Breast epithelium (tissue), 4 donors: Measurements from ENCODE around the gene AFF3. TPM values are rescaled to one million over a fixed set of nuclear protein-coding genes. Genes with fewer than 3 reads are reported as not detected.
"Not testable (repeated sequence)": the region's sequence is repeated elsewhere in the genome, so short reads cannot be mapped to it uniquely, and the experiment has no call there.

Source experiments
- DNase-seq, 2 donors: peaks; one replicate each; pipeline ENCODE4 v3.0.0-alpha.2; 2019; ENCODE audit warnings: low spot score in 2 of 2
- H3K27ac ChIP-seq, 2 donors: fragments of 200-600 bp; sonication (generic) in 1 of 2; one replicate each; pipeline ENCODE4 v1.5.1; 2016 to 2019; ENCODE audit warnings: mild to moderate bottlenecking in 1 of 2
- H3K27me3 ChIP-seq, 2 donors: fragments of 200-600 bp; sonication (generic) in 1 of 2; one replicate each; pipeline versions ENCODE4 v1.5.1 to v1.6.0; 2017 to 2019; ENCODE audit warnings: control low read depth in 1 of 2, mild to moderate bottlenecking in 1 of 2
- H3K36me3 ChIP-seq: fragments of 200-600 bp; one replicate; pipeline ENCODE4 v1.5.1; 2019
- H3K4me1 ChIP-seq, 2 donors: fragments of 200-600 bp; sonication (generic); one replicate each; pipeline ENCODE4 v1.5.1; 2016 to 2019; ENCODE audit warnings: control low read depth in 1 of 2
- H3K4me3 ChIP-seq, 3 donors: fragments of 200-600 bp; sonication (generic); 1 replicate in 2 of 3; 2 replicates in 1 of 3; pipeline ENCODE4 v1.5.1; 2016 to 2019; ENCODE audit warnings: mild to moderate bottlenecking in 3 of 3, moderate library complexity in 2 of 3
- H3K9me3 ChIP-seq, 2 donors: fragments of 200-600 bp; sonication (generic) in 1 of 2; one replicate each; pipeline ENCODE4 v1.5.1; 2016 to 2019; ENCODE audit warnings: control low read depth in 1 of 2
- CTCF ChIP-seq, 3 donors: fragments of 450-650 bp; IDR thresholded peaks; one replicate each; pipeline ENCODE4 v1.5.1; 2016 to 2017; ENCODE audit warnings: antibody characterized with exemption in 3 of 3, mild to moderate bottlenecking in 3 of 3, moderate library complexity in 3 of 3
- POLR2A ChIP-seq: fragments of 450-650 bp; IDR thresholded peaks from one replicate; pipeline ENCODE4 v1.6.1; 2016; ENCODE audit warnings: antibody characterized with exemption, mild to moderate bottlenecking, moderate library complexity
- POLR2AphosphoS5 ChIP-seq, 3 donors: sonication (generic); formaldehyde crosslinking; IDR thresholded peaks; one replicate each; pipeline ENCODE4 v1.6.1; 2017; ENCODE audit warnings: antibody characterized with exemption in 3 of 3
- intact Hi-C: fragments of 100-400 bp; cut with DNase I; formaldehyde crosslinking; loops from one replicate; pipeline ENCODE4 v1.15.1; 2023; ENCODE audit warnings: low total_unique reads
- total RNA-seq, 3 donors: library from RNA; depleted of rRNA; stranded (reverse); fragments of >200 nt; gene quantifications; one replicate each; pipeline ENCODE4 v1.1.0, GENCODE V29; 2016

AFF3 gene
- total RNA-seq, 3 donors from 2014 or later: 8.2 to 116 (median 63.6) TPM

DNA sequence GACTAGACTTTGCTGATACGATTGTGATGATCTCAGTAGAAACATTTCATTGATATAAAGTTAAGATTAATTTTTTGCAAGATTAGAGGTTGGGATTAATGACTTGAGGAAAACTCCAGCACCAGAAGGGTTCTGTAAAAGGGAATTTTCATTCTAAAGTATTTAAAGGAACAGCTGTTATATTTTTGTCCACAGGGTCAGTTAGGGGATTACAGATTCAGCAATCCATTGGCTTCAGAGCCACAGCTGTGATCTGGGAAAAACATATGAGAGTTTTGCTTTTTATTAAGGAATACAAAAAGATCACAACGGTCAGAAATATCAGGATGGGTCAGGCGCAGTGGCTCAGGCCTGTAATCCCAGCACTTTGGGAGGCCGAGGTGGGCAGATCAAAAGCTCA is 633.0 kb downstream of the AFF3 start:
- no peak for DNase-seq
- no peaks in the 10 kb centered on the region for H3K4me1 ChIP-seq
- intact Hi-C loops: no loop called here
- TF ChIP-seq POLR2A: no peak
- TF ChIP-seq CTCF (IDR thresholded peaks at IDR 0.05): no peak
- TF ChIP-seq POLR2AphosphoS5 (IDR thresholded peaks at IDR 0.05): no peak
- H3K27ac ChIP-seq: no peak overlapping the region
- H3K4me3 ChIP-seq: no peak overlapping the region
- H3K9me3 ChIP-seq: no peaks in the 10 kb centered on the region
- no peaks in the 10 kb centered on the region for H3K36me3 ChIP-seq
- H3K27me3 ChIP-seq: no peaks in the 10 kb centered on the region

DNA sequence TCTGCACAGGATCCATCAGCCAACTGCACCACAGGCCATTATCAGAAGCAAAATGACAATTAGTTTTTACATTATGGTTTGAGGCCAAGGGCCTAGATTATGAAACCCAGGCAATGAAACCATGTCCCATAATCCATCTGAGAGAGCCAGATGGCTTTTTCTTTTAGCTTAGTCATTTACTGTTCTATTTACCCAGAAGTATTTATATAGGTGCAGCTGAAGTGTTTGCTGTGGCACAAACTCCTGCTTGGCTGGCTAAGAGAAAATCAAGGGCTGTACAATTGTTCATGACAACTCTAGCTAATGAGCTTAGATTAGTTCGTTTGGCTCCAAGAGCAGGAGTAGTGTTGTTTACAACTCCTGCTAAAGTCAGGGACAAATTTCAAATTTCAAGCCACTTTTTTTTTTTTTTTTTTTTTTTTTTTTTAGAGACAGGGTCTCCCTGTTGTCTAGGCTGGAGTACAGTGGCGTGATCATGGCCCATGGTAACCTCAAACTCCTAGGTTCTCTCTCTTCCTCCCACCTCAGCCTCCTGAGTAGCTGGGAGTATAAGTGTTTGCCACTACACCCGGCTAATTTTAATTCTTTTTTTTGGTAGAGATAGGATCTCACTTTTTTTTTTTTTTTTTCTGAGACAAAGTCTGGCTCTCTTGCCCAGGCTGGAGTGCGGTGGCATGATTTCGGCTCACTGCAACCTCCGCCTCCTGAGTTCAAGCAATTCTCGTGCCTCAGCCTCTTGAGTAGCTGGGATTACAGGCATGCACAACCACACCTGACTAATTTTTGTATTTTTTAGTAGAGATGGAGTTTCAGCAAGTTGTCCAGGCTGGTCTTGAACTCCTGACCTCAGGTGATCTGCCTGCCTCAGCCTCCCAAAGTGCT is 634.2 kb downstream of the AFF3 start:
- Histone ChIP-seq H3K4me1 (no peaks in the 10 kb centered on the region), H3K27me3 (no peaks in the 10 kb centered on the region), H3K9me3 (no peaks in the 10 kb centered on the region), H3K4me3 (no peak overlapping the region), H3K27ac (no peak overlapping the region), H3K36me3 (no peaks in the 10 kb centered on the region)
- intact Hi-C loops: no loop called here
- no peak for DNase-seq
- TF ChIP-seq POLR2A (no peak), CTCF (IDR thresholded peaks at IDR 0.05) (no peak), POLR2AphosphoS5 (IDR thresholded peaks at IDR 0.05) (no peak)

DNA sequence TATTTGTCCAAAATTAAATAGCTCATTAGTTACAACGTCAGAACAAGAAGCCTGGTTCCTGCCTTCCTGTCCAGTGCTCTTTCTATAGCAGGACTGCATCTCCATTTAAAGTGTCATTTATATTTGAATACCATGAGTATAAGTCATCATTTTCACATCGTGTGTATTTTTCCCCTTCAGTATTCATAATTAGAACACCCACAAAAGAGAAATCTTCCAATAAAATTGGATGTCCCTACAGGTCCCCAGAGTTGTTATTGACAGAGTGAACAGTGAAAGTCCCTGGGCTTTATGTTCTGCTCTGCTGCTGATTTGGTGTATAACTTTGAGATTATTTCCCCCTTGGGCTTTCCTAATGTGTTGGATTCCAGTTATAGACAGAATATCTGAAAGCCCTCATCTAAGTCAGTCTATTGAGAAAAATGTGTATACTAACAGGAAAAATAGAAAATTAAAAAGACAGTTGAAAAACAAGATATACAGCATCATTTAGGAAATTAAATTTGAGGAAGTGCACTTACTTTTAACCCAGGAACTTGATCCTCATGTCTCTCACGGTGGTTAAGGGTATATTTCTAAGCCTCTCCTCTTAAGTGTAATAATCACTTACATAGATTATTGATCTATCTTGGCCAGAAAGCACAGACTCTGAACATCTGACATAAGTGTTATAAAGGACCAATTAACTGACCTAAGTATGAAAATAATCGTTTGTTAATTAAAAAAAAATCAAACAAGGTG is 637.4 kb downstream of the AFF3 start:
- no peaks in the 10 kb centered on the region for H3K36me3 ChIP-seq
- no peaks in the 10 kb centered on the region for H3K4me1 ChIP-seq
- no peak overlapping the region for H3K4me3 ChIP-seq
- no peaks in the 10 kb centered on the region for H3K9me3 ChIP-seq
- intact Hi-C loops: no loop called here
- TF ChIP-seq POLR2A (no peak), POLR2AphosphoS5 (IDR thresholded peaks at IDR 0.05) (no peak), CTCF (IDR thresholded peaks at IDR 0.05) (no peak)
- H3K27ac ChIP-seq: no peak overlapping the region
- no peak for DNase-seq
- H3K27me3 ChIP-seq: no peaks in the 10 kb centered on the region

DNA sequence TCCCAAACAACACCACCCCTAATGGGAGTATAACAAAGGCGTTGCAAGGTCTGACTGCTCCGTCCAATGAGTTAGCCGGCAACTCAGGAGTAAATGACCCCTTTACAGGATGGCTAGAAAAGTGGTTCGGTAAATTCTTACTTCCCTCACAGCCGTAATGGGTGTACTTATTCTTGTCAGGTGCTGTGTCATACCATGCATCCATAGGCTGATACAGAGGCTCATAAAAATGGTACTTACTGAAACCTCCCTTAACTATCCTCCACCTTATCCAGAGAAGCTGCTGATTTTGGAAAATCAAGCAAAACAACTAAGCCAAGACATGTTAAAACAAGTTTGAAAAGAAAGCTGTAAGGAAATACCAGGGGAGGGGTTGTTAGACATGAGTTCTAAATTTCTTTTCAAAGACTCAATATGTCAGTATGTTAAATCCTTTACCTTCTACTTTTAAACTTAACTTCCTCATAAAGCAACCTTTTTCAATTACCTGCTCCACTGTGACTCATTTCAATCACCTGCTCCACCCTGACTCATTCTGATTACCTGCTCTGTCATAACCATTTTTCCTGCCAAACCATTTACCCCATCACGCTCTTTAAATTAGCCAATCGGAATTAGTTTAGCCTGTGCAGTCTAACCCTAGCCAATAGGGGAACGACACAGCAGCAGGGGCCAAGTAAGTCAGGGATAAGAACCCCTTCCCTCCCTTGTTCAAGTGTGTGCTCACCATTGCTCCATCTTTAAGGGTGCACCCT is 638.6 kb downstream of the AFF3 start:
- H3K27ac ChIP-seq, H3K9me3 ChIP-seq: not testable (repeated sequence)

DNA sequence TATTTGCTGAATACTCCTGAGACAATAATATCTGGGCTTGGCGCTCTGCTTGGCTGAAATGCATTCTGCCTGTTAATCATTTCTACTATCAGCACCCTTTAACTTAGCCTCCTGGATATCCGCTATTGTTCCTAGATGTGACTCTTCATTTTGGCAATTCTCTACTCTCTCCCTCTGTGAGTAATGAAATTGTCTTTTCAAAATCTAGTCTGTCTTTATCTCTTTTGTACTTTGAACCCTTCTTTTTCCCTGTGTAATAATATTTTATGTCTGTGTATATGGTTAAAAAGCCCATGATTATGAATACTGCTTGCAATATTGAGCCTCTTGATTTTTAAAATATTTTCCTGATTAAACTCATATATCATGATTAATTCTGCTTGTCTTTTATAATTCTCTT is 646.4 kb downstream of the AFF3 start:
- Histone ChIP-seq H3K4me1 (no peaks in the 10 kb centered on the region), H3K27ac (no peak overlapping the region), H3K9me3 (no peaks in the 10 kb centered on the region), H3K27me3 (no peaks in the 10 kb centered on the region), H3K36me3 (no peaks in the 10 kb centered on the region), H3K4me3 (no peak overlapping the region)
- no peak for TF ChIP-seq POLR2AphosphoS5 (IDR thresholded peaks at IDR 0.05)
- TF ChIP-seq POLR2A: no peak
- TF ChIP-seq CTCF (IDR thresholded peaks at IDR 0.05): no peak
- no peak for DNase-seq
- intact Hi-C loops: no loop called here

More for the DNA sequence above, 638.6 kb downstream of the AFF3 start:
- intact Hi-C loops, H3K4me1 ChIP-seq, H3K27me3 ChIP-seq, H3K36me3 ChIP-seq, H3K4me3 ChIP-seq, DNase-seq: not testable (repeated sequence)

Other genes with a start within 250 kb of the AFF3 start
- 10 to 100 TPM in 2 of 3 donors, 1 to 10 TPM in 1; 5.1 to 24.9 (median 19.9) TPM for gene LONRF2, start 179.9 kb upstream of the AFF3 start, total RNA-seq